HEK293 (cell line): ENCODE results near the gene AGTPBP1.

Experiments used
- CTCF ChIA-PET: fragments of 350-600 bp; formaldehyde crosslinking; extraction: SDS; loops from one replicate; lab custom pipeline; 2021; ENCODE audit warnings: antibody characterized with exemption; lab: Yijun Ruan, JAX
- POLR2A ChIA-PET: fragments of 300-600 bp; formaldehyde crosslinking; extraction: SDS; loops from one replicate; lab custom pipeline; 2020; ENCODE audit warnings: antibody characterized with exemption, inconsistent platforms; lab: Yijun Ruan, JAX
- H3K27ac ChIP-seq: fragments of 200-500 bp; sonication (Bioruptor generic); 2 replicates; pipeline ENCODE4 v1.5.1; 2014; ENCODE audit warnings: low read depth, low read length, control low read depth, inconsistent platforms; ENCODE audit errors: extremely low read depth
- H3K36me3 ChIP-seq, 2 experiments: fragments of 200-500 bp in 1 of 2; sonication (Bioruptor generic) in 1 of 2; 1 replicate in 1 of 2; 2 replicates in 1 of 2; pipeline ENCODE4 v1.5.1; 2014 to 2017; ENCODE audit warnings: inconsistent platforms in 2 of 2, low read length in 2 of 2; ENCODE audit not compliant: control insufficient read depth in 2 of 2, insufficient read depth in 1 of 2
- H3K4me1 ChIP-seq: fragments of 200-500 bp; sonication (Bioruptor generic); 2 replicates; pipeline ENCODE4 v1.5.1; 2014; ENCODE audit warnings: mild to moderate bottlenecking, low read length, inconsistent platforms; ENCODE audit not compliant: control insufficient read depth, insufficient read depth
- H3K4me3 ChIP-seq: 2 replicates; pipeline ENCODE4 v1.5.1; 2011; ENCODE audit warnings: low read depth, mild to moderate bottlenecking, control low read depth, low read length, moderate library complexity
- H3K9me3 ChIP-seq: fragments of 200-500 bp; sonication (Bioruptor generic); 2 replicates; pipeline ENCODE4 v1.5.1; 2014; ENCODE audit warnings: low read depth, low read length, inconsistent platforms; ENCODE audit not compliant: control insufficient read depth, insufficient read depth
- BCL6B ChIP-seq: fragments of 450-650 bp; formaldehyde crosslinking; IDR thresholded peaks from 2 replicates; pipeline ENCODE4 v1.5.1; 2017; ENCODE audit warnings: missing biosample characterization, missing genetic modification characterization
- GLIS1 ChIP-seq: fragments of 450-650 bp; formaldehyde crosslinking; IDR thresholded peaks from 2 replicates; pipeline ENCODE4 v1.5.1; 2016; ENCODE audit warnings: missing biosample characterization, missing genetic modification characterization
- HIC1 ChIP-seq: fragments of 450-650 bp; formaldehyde crosslinking; IDR thresholded peaks from 2 replicates; pipeline ENCODE4 v1.5.1; 2016; ENCODE audit warnings: missing biosample characterization, missing genetic modification characterization
- HOXC10 ChIP-seq: sonication (generic); formaldehyde crosslinking; IDR thresholded peaks from 2 replicates; pipeline ENCODE4 v1.8.1; 2023; ENCODE audit warnings: mild to moderate bottlenecking, missing genetic modification reagents
- KLF7 ChIP-seq: fragments of 450-650 bp; formaldehyde crosslinking; IDR thresholded peaks from 2 replicates; pipeline ENCODE4 v1.5.1; 2016; ENCODE audit warnings: missing biosample characterization, missing genetic modification characterization, borderline replicate concordance
- MZF1 ChIP-seq: fragments of 450-650 bp; formaldehyde crosslinking; IDR thresholded peaks from 2 replicates; pipeline ENCODE4 v1.5.1; 2017; ENCODE audit warnings: missing biosample characterization, missing genetic modification characterization, borderline replicate concordance
- PATZ1 ChIP-seq: fragments of 450-650 bp; formaldehyde crosslinking; IDR thresholded peaks from 2 replicates; pipeline ENCODE4 v1.5.1; 2016; ENCODE audit warnings: missing biosample characterization, missing genetic modification characterization
- REPIN1 ChIP-seq: fragments of 450-650 bp; formaldehyde crosslinking; IDR thresholded peaks from 2 replicates; pipeline ENCODE4 v1.5.1; 2017; ENCODE audit warnings: missing biosample characterization, missing genetic modification characterization, low read depth
- SP3 ChIP-seq: fragments of 450-650 bp; formaldehyde crosslinking; IDR thresholded peaks from 2 replicates; pipeline ENCODE4 v1.5.1; 2016; ENCODE audit warnings: missing biosample characterization, missing genetic modification characterization
- ZBTB1 ChIP-seq: fragments of 450-650 bp; formaldehyde crosslinking; IDR thresholded peaks from 2 replicates; pipeline ENCODE4 v1.5.1; 2016; ENCODE audit warnings: missing biosample characterization, missing genetic modification characterization
- ZBTB44 ChIP-seq: fragments of 450-650 bp; IDR thresholded peaks from 2 replicates; pipeline ENCODE4 v1.5.1; 2018; ENCODE audit warnings: missing biosample characterization, mild to moderate bottlenecking, missing genetic modification characterization
- ZFP3 ChIP-seq: fragments of 450-650 bp; formaldehyde crosslinking; IDR thresholded peaks from 2 replicates; pipeline ENCODE4 v1.5.1; 2016; ENCODE audit warnings: low read depth, missing biosample characterization, missing genetic modification characterization
- ZFP37 ChIP-seq: fragments of 450-650 bp; formaldehyde crosslinking; IDR thresholded peaks from 2 replicates; pipeline ENCODE4 v1.5.1; 2016; ENCODE audit warnings: missing biosample characterization, missing genetic modification characterization
- ZNF223 ChIP-seq: fragments of 450-650 bp; formaldehyde crosslinking; IDR thresholded peaks from 2 replicates; pipeline ENCODE4 v1.5.1; 2016; ENCODE audit warnings: missing biosample characterization, missing genetic modification characterization
- ZNF239 ChIP-seq: fragments of 450-650 bp; formaldehyde crosslinking; IDR thresholded peaks from 2 replicates; pipeline ENCODE4 v1.5.1; 2016; ENCODE audit warnings: missing biosample characterization, missing genetic modification characterization
- ZNF280C ChIP-seq: fragments of 450-650 bp; formaldehyde crosslinking; IDR thresholded peaks from 2 replicates; pipeline ENCODE4 v1.5.1; 2016; ENCODE audit warnings: missing biosample characterization, missing genetic modification characterization
- ZNF416 ChIP-seq: fragments of 450-650 bp; formaldehyde crosslinking; IDR thresholded peaks from 2 replicates; pipeline ENCODE4 v1.5.1; 2016; ENCODE audit warnings: missing biosample characterization, missing genetic modification characterization
- ZNF549 ChIP-seq: fragments of 450-650 bp; IDR thresholded peaks from 2 replicates; pipeline ENCODE4 v1.5.1; 2018; ENCODE audit warnings: missing biosample characterization, missing genetic modification characterization, mild to moderate bottlenecking, inconsistent platforms, moderate library complexity
- ZNF555 ChIP-seq: fragments of 450-650 bp; formaldehyde crosslinking; conservative IDR thresholded peaks from 2 replicates; pipeline ENCODE4 v1.5.1; 2017; ENCODE audit warnings: missing biosample characterization, mild to moderate bottlenecking, missing genetic modification characterization, inconsistent platforms
- ZNF621 ChIP-seq: fragments of 450-650 bp; formaldehyde crosslinking; IDR thresholded peaks from 2 replicates; pipeline ENCODE4 v1.5.1; 2017; ENCODE audit warnings: missing biosample characterization, missing genetic modification characterization
- ZNF664 ChIP-seq: fragments of 450-650 bp; formaldehyde crosslinking; IDR thresholded peaks from 2 replicates; pipeline ENCODE4 v1.5.1; 2016; ENCODE audit warnings: missing biosample characterization, missing genetic modification characterization
- ZNF670 ChIP-seq: fragments of 450-650 bp; formaldehyde crosslinking; IDR thresholded peaks from 2 replicates; pipeline ENCODE4 v1.5.1; 2016; ENCODE audit warnings: missing biosample characterization, missing genetic modification characterization, low read depth
- ZNF76 ChIP-seq: fragments of 450-650 bp; formaldehyde crosslinking; IDR thresholded peaks from 2 replicates; pipeline ENCODE4; 2016; ENCODE audit warnings: low read depth, missing biosample characterization, missing genetic modification characterization, borderline replicate concordance
- ZNF785 ChIP-seq: fragments of 450-650 bp; formaldehyde crosslinking; IDR thresholded peaks from 2 replicates; pipeline ENCODE4 v1.5.1; 2016; ENCODE audit warnings: missing biosample characterization, missing genetic modification characterization

The AGTPBP1 gene

GRCh38 chr9:85505612-85506011 lies 236.1 kb downstream of the AGTPBP1 start (continued):
- TF ChIP-seq ZFP37 (tag by site-specific recombination) (no peak), ZNF280C (tag by site-specific recombination) (no peak), ZNF223 (no peak), ZNF664 (tag by site-specific recombination) (no peak)

GRCh38 chr9:85502815-85503655 lies 238.7 kb downstream of the AGTPBP1 start:
- POLR2A ChIA-PET, result no interaction called here

GRCh38 chr9:85501882-85502281 lies 239.9 kb downstream of the AGTPBP1 start:
- H3K4me3 ChIP-seq, result no peak overlapping the region
- CTCF ChIA-PET, result interaction anchor here (1.2 kb wide), 1 partner anchor 109 kb away, joined by 3 read pairs; no protein-coding TSS in a partner anchor
- POLR2A ChIA-PET, result no interaction called here
- TF ChIP-seq ZNF76 (tag by site-specific recombination) (no peak), BCL6B (tag by site-specific recombination) (no peak), ZNF239 (no peak), MZF1 (tag by site-specific recombination) (no peak), HOXC10 (CRISPR knock-in tag) (no peak), KLF7 (tag by site-specific recombination) (no peak), ZNF670 (tag by site-specific recombination) (no peak), REPIN1 (tag by site-specific recombination) (no peak), HIC1 (tag by site-specific recombination) (no peak), ZFP3 (tag by site-specific recombination) (no peak), ZNF555 (tag by site-specific recombination) (no peak), PATZ1 (no peak), ZBTB1 (tag by site-specific recombination) (no peak), ZNF621 (tag by site-specific recombination) (no peak), ZNF416 (no peak), ZBTB44 (no peak)

More at GRCh38 chr9:85502815-85503655, 238.7 kb downstream of the AGTPBP1 start:
- TF ChIP-seq ZNF785 (tag by site-specific recombination) (no peak), SP3 (tag by site-specific recombination) (no peak), GLIS1 (tag by site-specific recombination) (no peak), ZFP37 (tag by site-specific recombination) (no peak), REPIN1 (tag by site-specific recombination) (no peak), ZNF549 (tag by site-specific recombination) (no peak)
- TF ChIP-seq, all 188 proteins: peak for 0
- Histone ChIP-seq H3K9me3 (no peaks in the 10 kb centered on the region), H3K4me3 (no peak overlapping the region), H3K4me1 (no peaks in the 10 kb centered on the region), H3K27ac (no peak overlapping the region), H3K36me3 (no peaks in the 10 kb centered on the region)
- CTCF ChIA-PET, result interaction anchor here (0.7 to 1.2 kb wide), 3 partner anchors 107 to 204 kb away, joined by 3 read pairs; no protein-coding TSS in a partner anchor

More at GRCh38 chr9:85501882-85502281, 239.9 kb downstream of the AGTPBP1 start:
- no peaks in the 10 kb centered on the region for H3K4me1 ChIP-seq
- H3K9me3 ChIP-seq, result no peaks in the 10 kb centered on the region
- H3K36me3 ChIP-seq, result no peaks in the 10 kb centered on the region
- no peak overlapping the region for H3K27ac ChIP-seq
